Stimulated activated CD4-positive, alpha-beta T cell treated with anti-CD3 and anti-CD28 coated beads, Interleukin-15, amount 100 ng/mL, for 1 hour (primary cell): ENCODE results near the gene PSAP.

Experiments
- DNase-seq, 2 donors: peaks; one replicate each; pipeline ENCODE4 v3.0.0-alpha.2; 2020; ENCODE audit warnings: low read depth in 1 of 2, low spot score in 1 of 2

PSAP gene

DNA sequence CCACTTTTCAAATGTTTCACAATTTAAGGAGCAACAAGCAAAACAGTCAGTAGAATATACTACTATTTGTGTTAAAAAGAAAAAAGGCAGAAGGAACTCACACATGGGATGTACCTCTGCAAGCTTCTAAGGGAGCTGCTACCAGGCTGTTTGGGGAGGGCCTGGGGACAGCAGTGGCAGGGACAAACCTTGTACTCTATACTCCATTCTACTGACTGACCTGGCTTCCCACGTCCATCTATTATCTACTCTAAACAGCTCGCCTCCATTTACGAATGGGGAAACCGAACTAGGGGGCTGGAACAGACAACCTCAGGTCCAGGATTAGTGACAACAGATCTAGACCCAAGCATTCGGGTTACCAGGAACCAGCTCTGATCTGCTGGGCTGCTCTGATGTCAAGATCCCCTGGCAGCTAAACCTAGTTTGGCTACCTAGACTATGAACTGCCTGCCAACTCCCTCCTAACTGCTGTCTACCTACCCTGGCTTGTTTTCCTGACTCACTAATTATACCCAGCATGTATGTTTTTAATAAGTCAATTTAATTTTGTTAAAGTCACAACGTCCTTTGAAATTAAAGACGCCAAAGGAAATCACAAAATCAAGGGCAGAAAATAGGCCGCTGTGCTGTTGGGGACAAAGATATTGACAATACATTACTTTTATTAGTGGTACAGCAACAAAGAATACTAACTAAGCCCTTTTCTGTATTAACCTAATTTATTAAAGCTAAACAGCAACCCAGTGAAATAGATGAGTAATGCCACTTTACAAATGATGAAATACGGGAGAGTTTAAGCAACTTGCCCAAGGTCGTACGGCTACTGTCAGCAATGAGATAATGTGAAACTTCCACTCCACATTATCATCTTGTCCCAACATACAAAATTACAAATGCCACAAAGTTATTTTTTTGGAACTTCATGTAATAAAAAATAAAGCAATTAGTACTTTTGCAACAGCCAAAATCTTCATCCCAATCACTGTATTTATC is 5.3 kb downstream of the PSAP start:
- DNase-seq = no peak

DNA sequence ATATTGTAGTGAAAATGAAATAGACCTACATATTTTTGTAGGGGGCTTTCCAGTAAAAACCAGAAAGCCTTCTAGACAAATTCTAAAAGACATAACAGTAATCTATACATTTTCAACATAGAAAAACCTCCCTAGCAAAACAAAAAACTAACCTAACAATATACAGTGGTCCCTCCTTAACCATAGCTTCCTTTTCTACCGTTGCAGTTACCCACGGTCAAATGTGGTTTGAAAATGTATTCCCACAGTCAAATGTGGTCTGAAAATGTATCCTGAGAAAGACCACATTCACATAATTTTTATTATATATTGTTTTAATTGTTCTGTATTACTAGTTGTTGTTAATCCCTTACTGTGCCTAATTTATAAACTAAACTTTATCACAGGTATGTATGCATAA is 6.4 kb downstream of the PSAP start:
- no peak for DNase-seq

DNA sequence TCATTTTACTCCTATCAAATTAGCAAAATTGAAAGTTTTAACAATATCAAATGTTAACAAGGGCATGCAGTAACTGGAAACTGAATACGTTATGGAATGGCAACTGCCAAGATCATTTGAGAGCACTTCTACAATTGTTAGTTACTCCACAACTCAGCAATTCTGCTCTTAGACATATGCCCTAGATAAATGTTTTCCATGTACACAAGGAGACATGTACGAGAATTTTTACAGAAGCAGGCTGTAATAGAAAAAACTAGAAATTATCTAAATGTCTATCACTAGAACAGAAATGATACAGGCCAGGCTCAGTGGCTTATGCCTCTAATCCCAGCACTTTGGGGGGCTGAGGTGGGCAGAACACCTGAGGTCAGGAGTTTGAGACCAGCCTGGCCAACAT is 7.0 kb downstream of the PSAP start:
- no peak for DNase-seq

DNA sequence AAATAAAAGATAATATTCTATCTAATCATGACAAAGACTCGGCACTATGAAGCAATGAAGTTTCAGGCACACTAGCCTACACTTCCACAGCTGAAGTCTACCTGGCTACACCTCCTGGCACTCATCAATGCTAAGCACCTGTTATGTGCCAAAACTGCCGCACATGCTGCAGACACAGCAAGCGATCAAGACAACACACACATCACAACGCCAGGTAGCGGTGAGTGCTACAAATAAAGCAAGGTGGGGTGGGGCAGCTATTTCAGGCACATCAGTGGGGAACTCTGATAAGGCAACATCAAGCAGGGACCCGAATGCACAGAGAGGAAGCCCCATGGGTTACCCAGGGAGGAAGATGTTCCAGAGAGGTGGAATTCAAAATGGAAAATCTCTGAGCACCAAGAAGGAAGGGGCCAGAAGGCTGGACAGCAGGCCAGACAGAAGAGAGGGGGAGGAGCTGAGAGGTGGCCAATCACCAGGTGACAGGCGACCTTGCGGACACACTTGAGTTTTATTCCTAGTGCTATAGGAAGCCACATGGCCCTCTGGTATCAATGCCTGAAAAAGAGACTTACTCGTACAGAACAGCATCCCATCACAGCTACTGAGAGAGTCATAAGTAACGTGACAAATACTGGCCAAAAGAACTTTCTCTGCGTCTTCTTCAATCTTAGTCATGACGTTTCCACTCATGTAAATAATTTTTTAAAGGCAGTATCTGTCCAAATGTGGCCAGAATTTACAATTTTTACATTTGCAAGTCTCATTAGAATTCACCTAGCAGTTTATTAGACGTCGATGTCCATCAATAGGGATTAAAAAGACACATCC is 8.0 kb downstream of the PSAP start:
- no peak for DNase-seq

DNA sequence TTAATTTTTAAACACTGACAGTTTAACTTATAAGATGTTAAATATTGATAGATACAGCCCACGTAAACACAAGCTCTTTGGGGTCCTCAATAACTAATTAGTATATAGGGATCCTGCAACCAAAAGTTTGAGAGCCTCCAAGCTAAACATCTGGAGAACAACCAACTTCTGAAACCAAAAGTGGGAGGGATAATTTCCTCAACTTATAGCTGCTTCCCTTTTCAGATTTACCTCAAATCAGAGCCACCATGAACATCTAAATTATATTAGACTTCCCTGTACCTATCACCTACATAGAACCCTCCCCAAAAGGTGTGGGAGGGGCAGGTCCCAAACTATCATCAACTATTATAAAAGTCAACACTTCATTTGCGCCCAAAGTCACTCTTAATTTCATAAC is 8.6 kb downstream of the PSAP start:
- DNase-seq = no peak

DNA sequence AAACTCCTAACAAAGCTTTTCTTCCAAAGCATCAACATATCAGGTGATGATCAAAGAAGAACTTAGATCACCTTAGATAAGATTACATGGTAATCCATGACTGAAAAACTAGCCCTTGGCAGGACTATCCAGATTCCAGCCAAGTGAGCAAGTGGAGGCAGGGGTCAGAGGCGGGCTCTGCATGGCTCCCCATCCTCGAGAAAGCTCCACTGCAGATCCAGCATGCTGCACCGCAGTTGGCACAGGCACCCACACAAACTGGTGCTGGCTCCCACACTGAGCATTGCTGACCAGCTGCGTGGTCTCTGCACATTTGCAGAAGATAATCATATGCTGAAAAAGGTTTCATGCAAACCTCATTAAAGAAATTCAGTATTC is 10.1 kb downstream of the PSAP start:
- no peak for DNase-seq

DNA sequence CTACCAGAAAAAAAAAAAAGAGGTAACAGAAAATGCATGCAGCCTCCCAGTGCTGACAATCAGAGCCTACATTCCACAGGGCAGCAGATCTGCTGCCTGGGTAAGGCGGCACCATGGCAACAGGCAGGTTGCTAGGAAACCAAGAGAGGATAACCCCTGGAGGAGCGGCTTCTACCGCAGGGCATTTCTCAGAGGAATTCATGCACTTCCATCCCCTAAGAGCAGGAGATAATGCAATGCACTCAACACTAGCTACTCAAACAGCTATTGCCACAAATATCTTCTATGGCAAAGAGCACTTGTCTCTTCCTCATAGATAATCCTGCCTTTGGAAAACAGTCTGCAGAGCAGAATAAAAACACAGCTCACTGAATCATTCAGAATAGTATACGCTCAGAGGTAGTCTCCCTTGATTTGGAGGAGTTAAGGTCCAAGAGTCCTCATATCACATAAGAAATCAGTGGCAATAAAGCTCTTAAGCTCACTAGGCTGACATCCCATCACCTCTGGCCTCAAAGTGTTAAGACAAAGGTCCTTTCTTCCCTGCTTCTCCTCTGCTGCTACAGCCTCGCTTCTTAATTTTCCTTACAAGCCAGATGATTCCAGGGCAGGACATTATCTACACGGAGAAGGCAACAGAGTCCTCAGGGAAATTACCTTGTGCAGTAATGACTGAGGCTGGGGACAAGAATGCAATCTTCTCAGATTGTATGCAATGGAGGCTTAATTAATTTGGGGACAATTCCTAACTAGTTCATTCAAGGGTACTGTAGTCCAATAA is 10.7 kb downstream of the PSAP start:
- DNase-seq = no peak

DNA sequence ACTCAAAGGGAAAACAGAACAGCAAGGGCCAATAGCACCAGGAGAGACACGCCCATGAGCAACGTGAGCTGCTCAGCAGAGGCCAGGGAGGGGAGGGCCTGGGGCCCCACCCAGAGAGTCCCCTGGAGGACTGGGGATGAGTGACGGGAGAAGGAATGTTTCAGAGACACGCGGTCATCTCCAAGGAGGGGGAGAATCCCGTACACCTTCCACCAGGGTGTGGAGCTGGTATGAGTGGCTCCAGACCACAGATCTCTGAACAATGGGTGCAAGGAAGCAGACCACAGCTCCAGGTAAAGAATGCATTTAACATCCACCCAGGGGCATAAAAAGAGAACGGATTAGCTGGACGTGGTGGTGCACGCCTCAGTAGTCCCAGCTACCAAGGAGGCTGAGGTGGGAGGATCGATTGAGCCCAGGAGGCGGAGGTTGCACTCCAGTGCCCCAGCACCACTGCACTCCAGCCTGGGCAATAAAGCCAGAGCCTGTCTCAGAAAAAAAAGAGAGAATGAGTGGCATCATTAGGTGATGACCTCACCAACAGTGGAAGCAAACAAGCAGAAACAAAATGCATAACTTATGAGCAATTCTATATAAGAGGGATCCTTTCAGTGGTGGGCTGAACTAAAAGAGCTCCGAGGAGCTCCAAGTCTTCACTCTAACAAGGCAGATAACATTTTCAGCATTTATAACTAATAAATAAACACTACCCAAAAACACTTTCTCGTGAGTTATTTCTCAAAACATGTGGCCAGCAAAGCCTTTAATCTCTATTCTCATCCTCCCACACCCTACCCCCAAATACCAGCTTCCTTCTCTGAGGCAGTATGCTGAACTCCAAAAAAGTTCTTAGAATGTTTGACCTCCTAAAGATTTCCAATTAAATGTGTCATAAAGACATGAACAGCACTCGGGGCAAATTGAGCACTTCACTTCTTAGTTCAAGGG is 12.5 kb downstream of the PSAP start:
- no peak for DNase-seq

DNA sequence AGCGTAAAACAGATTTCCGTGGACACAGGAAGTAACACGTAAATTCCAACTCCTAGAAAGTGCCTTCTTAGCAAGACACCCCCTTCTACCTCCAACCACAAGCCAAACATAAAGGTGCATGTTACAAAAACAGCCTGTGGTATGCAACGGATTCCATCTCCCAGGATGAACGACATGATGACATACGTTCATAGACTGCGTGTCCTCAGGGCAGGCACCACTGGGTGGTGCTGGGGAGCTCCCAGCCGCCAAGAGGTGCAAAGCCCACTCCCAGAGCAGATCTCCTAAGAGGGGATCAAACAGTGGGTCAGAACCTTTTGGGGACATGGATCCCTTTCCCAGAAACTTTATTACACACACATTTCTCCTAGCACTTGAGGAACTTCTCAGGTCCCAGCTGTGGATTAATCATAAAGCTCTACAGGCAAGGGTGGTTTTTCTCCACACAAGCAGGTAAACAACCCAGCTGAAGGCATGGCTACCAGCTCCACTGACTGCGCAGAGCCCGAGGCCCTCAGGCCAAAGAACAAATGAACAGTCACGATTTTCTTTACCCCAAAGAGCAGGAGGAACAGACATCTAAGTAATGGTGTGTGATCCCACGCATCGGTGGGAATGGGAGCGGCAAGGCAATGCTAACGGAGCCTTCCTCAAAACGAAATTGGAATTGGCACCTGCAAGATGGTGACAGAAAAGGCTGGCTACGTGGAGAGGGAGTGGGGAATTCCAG is 13.8 kb downstream of the PSAP start:
- DNase-seq = no peak

DNA sequence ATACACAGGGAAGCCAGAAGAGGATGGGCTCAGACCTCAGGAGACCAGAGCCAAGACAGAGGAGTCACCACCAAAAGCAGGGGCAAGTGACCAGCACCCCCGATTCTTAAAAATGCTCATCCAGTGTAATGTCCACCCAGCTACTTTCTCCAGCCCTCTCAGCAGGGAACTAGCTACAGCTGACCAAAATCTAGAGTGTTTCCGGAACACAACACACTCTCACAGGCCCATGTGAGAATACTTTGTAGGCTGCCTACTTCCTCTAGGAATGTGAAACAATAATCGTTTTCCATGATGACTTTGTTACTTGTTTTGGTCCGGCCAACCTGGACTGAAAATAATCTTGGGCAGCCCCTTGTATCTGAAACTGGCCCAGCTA is 14.5 kb downstream of the PSAP start:
- DNase-seq = no peak

DNA sequence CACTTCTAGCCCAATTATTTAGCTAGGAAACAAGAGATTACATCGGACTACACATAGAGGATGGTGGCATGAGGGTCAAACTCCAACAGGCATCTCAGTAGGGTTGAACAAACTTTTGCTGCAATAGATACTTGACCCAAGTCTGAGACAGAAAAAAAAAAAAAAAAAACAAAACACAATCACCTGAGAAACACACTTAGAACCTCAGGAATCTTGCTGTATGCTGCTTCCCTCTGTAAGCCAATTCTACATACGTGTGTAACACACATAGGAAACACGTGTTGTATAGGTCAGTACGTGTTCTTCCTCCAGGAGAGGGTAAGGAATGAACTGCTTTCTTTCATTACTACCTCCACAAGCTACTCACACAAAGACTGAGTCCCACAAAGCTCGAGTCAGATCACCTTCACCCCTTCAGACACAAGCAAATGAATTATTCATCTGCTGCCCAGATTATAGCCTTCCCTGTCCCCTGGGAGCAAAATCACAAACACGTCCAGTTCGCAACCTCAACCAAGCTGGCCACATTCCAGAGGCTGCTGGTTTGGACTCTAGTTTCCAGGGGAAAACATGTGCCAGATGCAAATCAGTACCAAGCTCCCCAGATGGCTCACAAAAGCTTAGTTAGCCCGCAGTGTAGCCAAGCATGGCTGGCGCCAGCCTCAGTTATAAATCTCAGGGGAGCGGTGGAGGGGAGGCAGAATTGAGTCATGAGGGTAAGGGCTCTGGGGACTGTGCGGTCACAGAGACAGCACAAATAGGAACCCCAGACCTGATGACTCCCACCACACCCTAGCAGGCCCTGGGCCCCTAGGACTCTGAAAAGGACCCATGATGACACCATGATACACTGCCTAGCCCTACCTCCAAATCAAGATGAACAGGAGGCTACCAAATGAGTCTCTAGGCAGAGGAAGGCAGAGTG is 15.1 kb downstream of the PSAP start:
- DNase-seq = no peak

DNA sequence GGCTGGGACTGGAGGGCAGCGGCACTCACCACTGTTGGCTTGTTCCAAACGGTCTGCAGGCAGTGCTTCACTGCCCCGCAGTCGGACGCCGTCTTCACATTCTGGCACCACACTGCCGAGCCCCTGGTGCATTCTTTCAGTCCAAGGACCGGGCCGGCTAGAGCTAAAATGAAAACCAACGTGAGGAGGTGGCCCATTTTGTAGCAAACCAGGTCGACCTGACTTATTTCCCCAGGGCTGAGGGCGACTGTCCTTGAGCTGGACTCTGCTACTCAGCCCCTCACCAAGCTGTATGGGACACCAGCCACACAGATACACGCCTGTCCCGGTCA is 16.7 kb downstream of the PSAP start:
- DNase-seq = no peak

DNA sequence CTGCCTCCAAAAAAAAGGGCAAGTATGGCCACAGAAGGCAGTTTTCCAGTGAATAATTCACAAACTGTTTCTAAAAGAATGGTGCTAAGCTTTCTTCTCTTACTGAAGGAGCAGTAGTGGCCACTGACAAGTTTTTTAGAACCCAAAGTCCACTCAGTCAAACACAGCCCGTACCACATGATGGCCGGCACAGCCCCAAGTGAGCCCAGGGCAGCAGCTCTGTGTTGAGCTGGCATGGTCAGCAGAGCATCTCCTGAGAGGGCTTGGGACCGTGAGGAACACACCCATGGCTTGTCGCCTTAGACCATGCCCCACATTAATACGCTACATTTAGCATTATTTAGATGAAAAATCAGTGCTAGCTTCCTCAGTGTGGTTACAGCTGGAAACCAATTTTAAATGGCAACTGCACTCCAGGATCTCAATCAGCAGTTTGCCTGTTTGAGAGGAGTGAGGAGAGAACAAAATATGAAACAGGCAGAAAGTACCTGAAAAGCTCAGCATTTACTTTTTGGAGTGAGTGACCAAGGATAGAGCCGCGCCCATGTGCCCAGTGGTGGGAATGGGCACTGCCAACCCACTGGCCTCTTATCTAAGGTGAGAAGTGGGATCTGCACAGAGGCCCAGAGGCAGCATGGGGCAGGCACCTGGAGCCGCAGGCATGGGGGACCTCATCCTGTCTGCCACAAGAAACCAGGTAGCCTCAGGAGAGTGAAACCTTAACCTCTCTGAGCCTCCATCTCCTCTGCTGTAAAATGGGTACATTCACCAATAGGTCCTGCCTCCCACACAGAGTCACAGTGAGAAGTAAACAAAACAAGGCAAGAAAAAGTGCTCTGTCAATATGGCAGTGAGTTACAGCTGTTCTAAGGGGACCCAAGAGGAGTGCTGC is 17.4 kb downstream of the PSAP start:
- DNase-seq = no peak

DNA sequence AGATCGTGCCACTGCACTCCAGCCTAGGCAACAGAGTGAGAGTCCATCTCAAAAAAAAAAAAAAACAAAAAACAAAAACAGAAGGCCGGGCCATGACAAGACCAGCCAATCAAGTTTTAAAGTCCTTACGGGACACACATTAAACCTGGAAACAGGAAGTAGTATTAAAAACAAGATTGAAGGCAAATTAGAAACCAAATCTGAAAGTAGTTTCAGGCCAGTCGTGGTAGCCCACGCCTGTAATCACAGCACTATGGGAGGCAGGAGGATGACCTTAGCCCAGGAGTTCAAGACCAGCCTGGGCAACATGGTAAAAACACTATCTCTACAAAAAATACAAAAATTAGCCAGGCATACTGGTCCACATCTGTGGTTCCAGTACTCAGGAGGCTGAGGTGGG is 18.1 kb downstream of the PSAP start:
- DNase-seq = no peak

DNA sequence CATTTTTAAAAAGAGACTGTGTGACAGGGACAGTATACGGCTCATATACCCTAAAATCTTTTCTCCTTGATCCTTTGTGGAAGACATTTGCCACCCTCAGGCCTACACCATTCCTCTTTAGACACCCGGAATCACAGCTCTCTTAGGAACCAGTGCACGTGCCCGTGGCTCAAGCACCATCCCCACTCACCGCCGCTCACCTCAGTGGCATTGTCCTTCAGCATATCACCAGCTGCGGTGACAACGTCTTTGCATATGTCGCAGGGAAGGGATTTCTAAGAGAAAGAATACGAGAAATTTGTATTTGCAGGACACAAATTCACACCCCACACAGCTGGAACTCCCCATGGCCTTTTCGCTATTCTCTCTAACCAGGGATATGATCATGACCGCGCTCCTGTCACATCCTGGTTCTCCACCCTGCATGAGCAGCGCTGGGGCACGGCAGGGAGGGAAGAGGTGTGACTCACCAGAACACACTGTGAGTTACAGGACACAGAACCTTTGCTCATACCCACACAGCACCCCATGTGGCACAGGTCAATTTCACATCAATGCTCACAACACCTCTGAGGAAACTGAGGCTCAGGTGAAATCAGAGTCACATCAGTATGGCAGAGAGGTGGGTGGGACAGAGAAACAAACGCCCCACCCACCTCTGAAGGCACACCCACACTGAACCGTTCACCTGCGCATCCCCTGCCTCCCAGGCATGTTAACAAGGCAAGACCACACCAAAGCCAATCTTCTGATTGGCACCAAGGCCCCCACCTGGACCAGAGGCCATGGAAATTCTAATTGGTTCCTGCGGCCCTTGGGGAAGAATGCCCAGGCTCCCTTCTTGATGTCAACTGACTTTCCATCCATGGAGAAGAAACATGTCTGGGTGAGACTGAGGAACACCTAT is 19.2 kb downstream of the PSAP start:
- no peak for DNase-seq

DNA sequence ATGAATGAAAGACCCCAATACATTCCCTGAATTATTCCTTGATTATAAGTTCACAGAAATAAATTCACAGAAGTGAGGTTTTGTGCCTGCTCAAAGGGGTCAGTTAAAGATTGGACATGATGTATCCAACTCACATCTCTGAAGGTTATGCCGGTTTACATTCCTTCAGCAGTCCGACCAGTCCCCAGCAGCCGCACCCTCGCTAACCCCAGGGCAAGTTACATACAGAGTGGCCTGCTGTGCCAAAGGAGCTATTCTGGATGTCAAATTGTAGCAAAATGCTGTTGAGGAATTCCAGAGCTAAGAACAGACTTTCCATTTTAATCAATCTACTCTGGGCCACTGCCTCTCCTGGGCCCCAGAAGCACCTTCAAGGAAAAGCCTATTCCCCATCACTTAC is 20.3 kb downstream of the PSAP start:
- DNase-seq = no peak

DNA sequence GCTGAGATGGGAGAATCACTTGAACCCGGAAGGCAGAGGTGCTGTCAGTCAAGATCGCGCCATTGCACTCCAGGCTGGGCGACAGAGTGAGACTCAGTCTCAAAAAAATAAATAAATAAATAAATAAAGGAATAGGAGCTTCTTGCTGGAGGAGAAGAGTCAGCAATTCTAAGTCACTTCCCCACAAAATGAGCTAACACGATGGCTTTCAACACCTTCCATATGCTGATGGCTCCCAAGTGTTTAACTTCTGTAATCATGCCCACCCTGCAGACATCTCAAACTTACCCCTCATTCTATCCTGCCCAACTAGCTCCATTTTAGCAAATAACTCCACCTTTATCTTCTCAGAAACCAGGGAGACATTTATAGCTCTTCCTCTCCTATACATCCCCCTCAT is 21.2 kb downstream of the PSAP start:
- no peak for DNase-seq
